ENCODE measurements around the gene CBY1. TPM values are rescaled to one million over a fixed set of nuclear protein-coding genes. Genes with fewer than 3 reads are reported as not detected.

Gene CBY1
- total and polyA plus RNA-seq, 10 of the 15 experiments (the other 5 are each of a cell fraction or from before 2014, with no cell fraction given), result 7.3 to 18.6 (median 11.9) TPM

GRCh38 chr22:38694049-38694448 is 37.6 kb downstream of the CBY1 start:
- ATAC-seq, result peak; percentile 12
- intact Hi-C loops (cut with micrococcal nuclease; ENCODE audit: unreplicated experiment) (no loop called here), in situ Hi-C loops (cut with MboI) (no loop called here)
- peaks cover 40% of the 10 kb centered on the region for H3K79me2 ChIP-seq (ENCODE audit: control insufficient read depth, insufficient read depth, low read length)
- no peaks in the 10 kb centered on the region for H3K9me3 ChIP-seq (replicated peaks; ENCODE audit: control insufficient read depth, insufficient read depth, low read length)
- WGBS (ENCODE audit: insufficient coverage, insufficient replicate concordance, low lambda C conversion rate, missing lambda C conversion rate), result 0% methylated on average over 2 of the region's 2 CpGs
- H2AFZ ChIP-seq (ENCODE audit: control insufficient read depth, low read depth, low read length), result no peak overlapping the region
- H3K4me3 ChIP-seq, result no peak overlapping the region
- ChIA-PET POLR2A (interaction anchor here (1.2 to 4.5 kb wide), 2 partner anchors 9 to 11 kb away, joined by 5 to 25 read pairs; partner anchors contain the start of gene GTPBP1), CTCF (interaction anchor here (0.9 to 3.1 kb wide), 2 partner anchors 12 to 21 kb away, joined by 3 to 18 read pairs; partner anchors contain the start of gene TOMM22), RAD21 (ENCODE audit: unreplicated experiment) (interaction anchor here (0.6 to 1.2 kb wide), 2 partner anchors 12 to 13 kb away, joined by 3 read pairs; partner anchors contain the start of gene TOMM22), SMC1A (ENCODE audit: uncharacterized antibody, unreplicated experiment) (interaction anchor here (7.6 kb wide), 1 partner anchor 14 kb away, joined by 54 read pairs; the partner anchor contains the start of gene GTPBP1)
- H3K9ac ChIP-seq (ENCODE audit: control insufficient read depth, insufficient read depth, low read length), result no peak overlapping the region
- 0 out of 2 replicates have a peak overlapping the region, but pooled peaks have one; percentile 15 for H3K4me2 ChIP-seq (ENCODE audit: control insufficient read depth, insufficient read depth)
- BruUV-seq (replicated peaks), result no TSS peak
- H3K4me1 ChIP-seq (ENCODE audit: control insufficient read depth, insufficient read depth, low read length), result peaks cover 4% of the 10 kb centered on the region
- H3K36me3 ChIP-seq (ENCODE audit: control insufficient read depth in 2 of 2, insufficient read depth in 2 of 2, low read length in 1 of 2), result peaks cover 2 to 10% of the 10 kb centered on the region in 2 experiments; a peak in 2 of 4 replicates
- H4K20me1 ChIP-seq (ENCODE audit: control insufficient read depth, insufficient read depth), result no peaks in the 10 kb centered on the region
- FAIRE-seq, result no peak
- TF ChIP-seq NFXL1 (IDR thresholded peaks at IDR 0.05; ENCODE audit: borderline replicate concordance), result no peak
- no peak for TF ChIP-seq TARDBP (IDR thresholded peaks at IDR 0.05; ENCODE audit: borderline replicate concordance)
- TF ChIP-seq IKZF1 (conservative IDR thresholded peaks at IDR 0.05), result no peak
- TF ChIP-seq ZNF274 (IDR thresholded peaks at IDR 0.05; ENCODE audit: insufficient read depth, insufficient read length), result no peak
- TF ChIP-seq CREM (IDR thresholded peaks at IDR 0.05; ENCODE audit: low read depth), result no peak
- no peak for TF ChIP-seq SMAD5 (IDR thresholded peaks at IDR 0.05; ENCODE audit: low read depth)
- TF ChIP-seq, protein P1, sequence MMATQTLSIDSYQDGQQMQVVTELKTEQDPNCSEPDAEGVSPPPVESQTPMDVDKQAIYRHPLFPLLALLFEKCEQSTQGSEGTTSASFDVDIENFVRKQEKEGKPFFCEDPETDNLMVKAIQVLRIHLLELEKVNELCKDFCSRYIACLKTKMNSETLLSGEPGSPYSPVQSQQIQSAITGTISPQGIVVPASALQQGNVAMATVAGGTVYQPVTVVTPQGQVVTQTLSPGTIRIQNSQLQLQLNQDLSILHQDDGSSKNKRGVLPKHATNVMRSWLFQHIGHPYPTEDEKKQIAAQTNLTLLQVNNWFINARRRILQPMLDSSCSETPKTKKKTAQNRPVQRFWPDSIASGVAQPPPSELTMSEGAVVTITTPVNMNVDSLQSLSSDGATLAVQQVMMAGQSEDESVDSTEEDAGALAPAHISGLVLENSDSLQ (IDR thresholded peaks at IDR 0.05), result no peak
- TF ChIP-seq ETV6 (conservative IDR thresholded peaks at IDR 0.05 in 1 of 2, IDR thresholded peaks at IDR 0.05 in 1 of 2; ENCODE audit: borderline replicate concordance in 1 of 2, low read depth in 1 of 2), result no peak
- TF ChIP-seq RCOR1 (conservative IDR thresholded peaks at IDR 0.05; ENCODE audit: low read depth, low read length), result no peak
- H3K27ac ChIP-seq (ENCODE audit: control insufficient read depth, insufficient read depth), result no peak overlapping the region
- no peaks in the 10 kb centered on the region for H3K27me3 ChIP-seq (replicated peaks in 1 of 2; ENCODE audit: control insufficient read depth in 2 of 2, insufficient read depth in 2 of 2, low read length in 1 of 2)
- DNase-seq (ENCODE audit: low read depth, low spot score), result no peak
